Astrocyte (in vitro differentiated cells and primary cell): Measurements from ENCODE around the gene DCAF7.

Source experiments
- EZH2 ChIP-seq: IDR thresholded peaks from 2 replicates; pipeline ENCODE4 v1.6.1; 2012; ENCODE audit warnings: mild to moderate bottlenecking, low read length, inconsistent platforms; ENCODE audit not compliant: insufficient read depth
- TF ChIP-seq, protein P1 (sequence below): IDR thresholded peaks from 2 replicates; pipeline ENCODE4 v1.5.1; 2011; ENCODE audit warnings: low read depth, mild to moderate bottlenecking, inconsistent platforms, low read length, moderate library complexity; ENCODE audit not compliant: insufficient read depth

DNA sequence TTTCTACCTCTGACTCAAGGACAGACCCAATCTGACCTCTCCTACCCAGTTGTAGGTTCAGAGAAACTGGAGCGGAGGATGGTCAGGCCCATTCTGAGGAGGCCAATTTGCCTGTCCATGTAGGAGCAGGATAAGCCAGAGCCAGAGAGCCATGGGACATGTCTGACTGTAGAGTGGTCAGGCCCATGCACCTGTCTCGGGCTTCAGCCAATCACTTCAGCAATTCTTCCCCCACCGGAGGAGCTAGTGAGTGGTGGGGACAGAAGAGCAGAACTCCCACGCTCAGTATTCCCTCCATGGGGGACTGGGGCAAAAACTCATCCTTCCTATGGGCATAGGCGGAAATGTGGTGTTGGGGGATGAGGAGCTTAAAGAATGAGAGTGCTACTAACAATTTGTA, 14.3 kb downstream of the DCAF7 start:
- TF ChIP-seq, protein P1, sequence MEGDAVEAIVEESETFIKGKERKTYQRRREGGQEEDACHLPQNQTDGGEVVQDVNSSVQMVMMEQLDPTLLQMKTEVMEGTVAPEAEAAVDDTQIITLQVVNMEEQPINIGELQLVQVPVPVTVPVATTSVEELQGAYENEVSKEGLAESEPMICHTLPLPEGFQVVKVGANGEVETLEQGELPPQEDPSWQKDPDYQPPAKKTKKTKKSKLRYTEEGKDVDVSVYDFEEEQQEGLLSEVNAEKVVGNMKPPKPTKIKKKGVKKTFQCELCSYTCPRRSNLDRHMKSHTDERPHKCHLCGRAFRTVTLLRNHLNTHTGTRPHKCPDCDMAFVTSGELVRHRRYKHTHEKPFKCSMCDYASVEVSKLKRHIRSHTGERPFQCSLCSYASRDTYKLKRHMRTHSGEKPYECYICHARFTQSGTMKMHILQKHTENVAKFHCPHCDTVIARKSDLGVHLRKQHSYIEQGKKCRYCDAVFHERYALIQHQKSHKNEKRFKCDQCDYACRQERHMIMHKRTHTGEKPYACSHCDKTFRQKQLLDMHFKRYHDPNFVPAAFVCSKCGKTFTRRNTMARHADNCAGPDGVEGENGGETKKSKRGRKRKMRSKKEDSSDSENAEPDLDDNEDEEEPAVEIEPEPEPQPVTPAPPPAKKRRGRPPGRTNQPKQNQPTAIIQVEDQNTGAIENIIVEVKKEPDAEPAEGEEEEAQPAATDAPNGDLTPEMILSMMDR = no peak
- TF ChIP-seq EZH2 = no peak
